Measurements from ENCODE around the gene GALNT7.

DNA sequence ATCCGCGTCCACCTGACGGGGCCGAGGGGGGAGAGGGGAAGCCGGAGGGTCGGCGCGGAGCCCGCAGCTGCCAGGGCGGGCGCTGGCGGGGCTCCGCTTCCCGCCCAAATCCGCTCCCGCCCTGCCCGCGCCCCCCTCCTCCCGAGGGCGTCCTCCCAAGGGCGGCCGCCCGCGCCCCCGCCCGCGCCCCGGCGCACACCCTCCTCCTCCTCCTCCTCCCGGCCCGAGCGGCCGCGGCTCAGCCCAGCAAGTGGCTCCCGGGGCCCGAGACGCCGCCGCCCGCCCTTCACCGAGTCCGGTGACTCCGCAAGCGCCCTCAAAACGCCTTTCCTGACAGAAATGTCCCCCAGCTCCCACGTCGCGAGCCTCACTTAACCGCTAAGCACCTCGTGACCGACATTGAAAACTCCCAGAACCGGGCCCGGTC lies 165.1 kb downstream of the GALNT7 start:
- TF ChIP-seq, protein P1, sequence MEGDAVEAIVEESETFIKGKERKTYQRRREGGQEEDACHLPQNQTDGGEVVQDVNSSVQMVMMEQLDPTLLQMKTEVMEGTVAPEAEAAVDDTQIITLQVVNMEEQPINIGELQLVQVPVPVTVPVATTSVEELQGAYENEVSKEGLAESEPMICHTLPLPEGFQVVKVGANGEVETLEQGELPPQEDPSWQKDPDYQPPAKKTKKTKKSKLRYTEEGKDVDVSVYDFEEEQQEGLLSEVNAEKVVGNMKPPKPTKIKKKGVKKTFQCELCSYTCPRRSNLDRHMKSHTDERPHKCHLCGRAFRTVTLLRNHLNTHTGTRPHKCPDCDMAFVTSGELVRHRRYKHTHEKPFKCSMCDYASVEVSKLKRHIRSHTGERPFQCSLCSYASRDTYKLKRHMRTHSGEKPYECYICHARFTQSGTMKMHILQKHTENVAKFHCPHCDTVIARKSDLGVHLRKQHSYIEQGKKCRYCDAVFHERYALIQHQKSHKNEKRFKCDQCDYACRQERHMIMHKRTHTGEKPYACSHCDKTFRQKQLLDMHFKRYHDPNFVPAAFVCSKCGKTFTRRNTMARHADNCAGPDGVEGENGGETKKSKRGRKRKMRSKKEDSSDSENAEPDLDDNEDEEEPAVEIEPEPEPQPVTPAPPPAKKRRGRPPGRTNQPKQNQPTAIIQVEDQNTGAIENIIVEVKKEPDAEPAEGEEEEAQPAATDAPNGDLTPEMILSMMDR (IDR thresholded peaks at IDR 0.05; ENCODE audit: insufficient read depth, low read length, poor library complexity, severe bottlenecking), result no peak
- TF ChIP-seq EZH2phosphoT487 (conservative IDR thresholded peaks at IDR 0.05; ENCODE audit: low read length), result no peak

All from SU-DHL-6 (cell line).